ENCODE measurements around the gene C6orf120.

Gene C6orf120

DNA sequence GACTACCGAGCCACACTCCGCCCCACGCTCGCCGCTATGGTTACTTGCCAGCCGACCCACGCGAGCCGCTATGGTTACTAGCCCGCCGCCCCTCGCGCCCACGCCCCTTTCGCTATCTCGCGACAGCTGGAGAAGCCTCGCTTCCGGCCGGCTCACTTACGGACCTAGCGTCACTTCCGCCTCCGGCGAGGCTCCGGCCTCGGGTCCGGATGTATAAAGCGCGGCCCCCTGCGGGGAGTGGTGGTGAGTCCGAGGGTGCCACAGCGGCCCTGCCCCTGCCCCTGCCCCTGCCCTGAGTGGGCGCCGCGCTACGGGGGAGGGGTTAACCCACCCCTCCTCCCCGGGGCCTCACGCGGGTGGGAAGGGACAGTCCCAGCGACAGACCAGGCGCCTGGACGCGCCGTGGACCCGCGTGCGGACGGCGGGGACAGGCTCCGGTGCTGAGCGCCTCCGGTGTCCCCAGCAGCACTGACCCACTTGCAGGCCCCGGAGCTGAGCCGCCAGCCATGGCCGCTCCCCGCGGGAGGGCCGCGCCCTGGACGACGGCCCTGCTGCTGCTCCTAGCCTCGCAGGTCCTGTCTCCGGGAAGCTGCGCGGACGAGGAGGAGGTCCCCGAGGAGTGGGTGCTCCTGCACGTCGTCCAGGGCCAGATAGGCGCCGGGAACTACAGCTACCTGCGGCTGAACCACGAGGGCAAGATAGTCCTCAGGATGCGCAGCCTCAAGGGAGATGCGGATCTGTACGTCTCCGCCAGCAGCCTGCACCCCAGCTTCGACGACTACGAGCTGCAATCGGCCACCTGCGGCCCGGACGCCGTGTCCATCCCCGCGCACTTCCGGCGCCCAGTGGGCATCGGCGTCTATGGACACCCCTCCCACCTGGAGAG is at the start of gene C6orf120, which contains the start of gene WDR27:
C6orf120 (plus strand) TSS at position 173 of the 886 bp plus-strand sequence; CDS start at position 507, 334 bp downstream.
WDR27 (minus strand) TSS at position 76 of the 886 bp plus-strand sequence. CDS start 13,024 bp downstream, outside the sequence.
- H3K27me3 ChIP-seq (ENCODE audit: control insufficient read depth, insufficient read depth, low read length) = no peaks in the 10 kb centered on the region
- peak within 1 kb of the TSS; percentile 94 for H3K27ac ChIP-seq (ENCODE audit: low read depth, low read length)
- H3K4me1 ChIP-seq (ENCODE audit: control insufficient read depth, insufficient read depth, low read length) = peaks cover 30% of the 10 kb centered on the region
- peak within 1 kb of the TSS; percentile 100 for H3K4me3 ChIP-seq (ENCODE audit: low read depth, low read length)
- peaks cover 47% of the 10 kb centered on the region for H3K36me3 ChIP-seq (ENCODE audit: control insufficient read depth, insufficient read depth, low read length)
- H3K9ac ChIP-seq (ENCODE audit: low read depth, low read length) = peak within 1 kb of the TSS; percentile 92
- no peaks in the 10 kb centered on the region for H3K9me3 ChIP-seq (ENCODE audit: control insufficient read depth, insufficient read depth, low read length)

DNA sequence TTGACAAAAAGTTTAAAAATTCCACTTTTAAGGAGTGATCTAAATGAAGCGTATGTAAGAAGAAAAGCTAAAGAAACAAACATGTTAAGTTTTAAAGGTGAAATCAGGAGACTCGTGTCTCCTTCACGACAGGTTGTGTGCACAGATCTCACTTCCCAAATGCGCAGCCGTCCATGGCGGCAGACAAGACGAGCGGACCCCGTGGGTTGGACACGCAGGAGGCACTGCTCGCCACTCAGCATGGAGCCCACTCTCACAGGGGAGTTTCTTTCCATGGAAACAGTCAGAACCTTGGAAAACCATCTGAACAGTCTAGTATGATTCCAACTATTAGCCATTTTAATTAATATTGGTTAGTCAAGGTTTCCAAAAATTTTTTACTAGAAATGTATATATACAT is 49.0 kb upstream of the C6orf120 start:
- no peak overlapping the region for H3K27ac ChIP-seq (ENCODE audit: low read depth, low read length)

DNA sequence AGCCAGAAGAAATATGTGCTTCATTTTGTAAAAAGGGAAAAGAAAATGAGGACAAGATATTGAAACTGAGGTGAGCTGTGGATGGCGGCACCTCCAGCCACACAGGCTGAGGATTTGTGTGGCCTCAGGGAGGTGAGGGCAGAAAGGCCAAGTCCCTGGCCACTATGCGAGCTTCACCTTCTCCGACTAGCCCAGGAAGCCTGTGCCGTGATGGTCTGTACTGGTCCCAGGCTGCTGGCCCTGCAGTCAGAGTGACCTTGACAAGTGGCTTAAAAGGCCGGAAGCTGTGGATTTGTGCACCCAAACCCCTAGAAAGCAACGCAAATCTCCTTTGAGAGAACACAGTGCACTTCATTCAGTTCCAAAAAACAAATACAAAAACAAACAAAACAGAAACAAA is 48.2 kb upstream of the C6orf120 start:
- Histone ChIP-seq H3K9me3 (ENCODE audit: control insufficient read depth, insufficient read depth, low read length) (no peaks in the 10 kb centered on the region), H3K27ac (ENCODE audit: low read depth, low read length) (no peak overlapping the region), H3K36me3 (ENCODE audit: control insufficient read depth, insufficient read depth, low read length) (peaks cover 40% of the 10 kb centered on the region), H3K4me3 (ENCODE audit: low read depth, low read length) (no peak overlapping the region), H3K4me1 (ENCODE audit: control insufficient read depth, insufficient read depth, low read length) (no peaks in the 10 kb centered on the region), H3K9ac (ENCODE audit: low read depth, low read length) (no peak overlapping the region), H3K27me3 (ENCODE audit: control insufficient read depth, insufficient read depth, low read length) (no peaks in the 10 kb centered on the region)

More for the DNA sequence above, 49.0 kb upstream of the C6orf120 start:
- H3K4me1 ChIP-seq (ENCODE audit: control insufficient read depth, insufficient read depth, low read length) = no peaks in the 10 kb centered on the region
- H3K9ac ChIP-seq (ENCODE audit: low read depth, low read length) = no peak overlapping the region
- no peaks in the 10 kb centered on the region for H3K27me3 ChIP-seq (ENCODE audit: control insufficient read depth, insufficient read depth, low read length)
- H3K36me3 ChIP-seq (ENCODE audit: control insufficient read depth, insufficient read depth, low read length) = peaks cover 34% of the 10 kb centered on the region
- H3K9me3 ChIP-seq (ENCODE audit: control insufficient read depth, insufficient read depth, low read length) = no peaks in the 10 kb centered on the region
- no peak overlapping the region for H3K4me3 ChIP-seq (ENCODE audit: low read depth, low read length)

DNA sequence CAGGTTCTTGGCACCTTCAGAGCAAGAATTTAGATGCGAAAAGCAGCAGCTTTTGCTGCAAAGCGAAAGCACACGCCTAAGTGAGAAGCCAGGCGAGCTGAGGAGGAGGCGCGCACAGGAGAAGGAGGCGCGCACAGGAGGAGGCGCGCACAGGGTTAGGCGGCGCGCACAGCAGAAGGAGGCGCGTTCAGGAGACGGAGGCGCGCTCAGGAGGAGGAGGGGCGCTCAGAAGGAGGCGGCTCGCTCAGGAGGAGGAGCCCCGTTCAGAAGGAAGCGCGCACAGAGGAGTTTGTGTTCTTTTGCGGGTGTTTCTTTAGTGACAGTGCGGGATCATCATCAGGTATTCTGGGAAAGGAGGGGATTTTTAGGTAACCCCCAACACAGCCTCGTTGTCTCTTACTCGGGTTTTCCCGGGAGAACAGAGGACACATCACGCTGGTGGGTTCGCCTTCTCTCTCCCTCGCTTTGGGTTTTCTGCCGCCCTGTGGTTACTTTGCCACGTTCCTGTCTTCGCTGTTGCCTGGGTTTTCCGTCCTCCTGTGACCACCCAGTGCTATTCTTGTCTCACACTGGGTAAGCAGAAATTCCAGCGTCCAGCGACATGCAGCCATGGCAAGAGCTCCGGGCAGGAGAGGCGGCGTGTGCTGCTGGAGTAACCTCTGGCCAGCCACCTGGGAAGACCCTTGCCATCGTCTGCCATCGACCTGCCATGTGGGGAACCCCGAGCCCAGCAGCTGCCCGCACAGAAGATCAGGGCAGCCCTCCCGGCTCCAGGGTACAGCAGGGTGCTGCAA is 47.1 kb upstream of the C6orf120 start:
- H3K4me3 ChIP-seq (ENCODE audit: low read depth, low read length) = peak overlapping the region; percentile 67
- no peak overlapping the region; the same call in 1 of the 2 replicates for H3K9ac ChIP-seq (ENCODE audit: low read depth, low read length)
- H3K9me3 ChIP-seq (ENCODE audit: control insufficient read depth, insufficient read depth, low read length) = no peaks in the 10 kb centered on the region
- peaks cover 48% of the 10 kb centered on the region for H3K36me3 ChIP-seq (ENCODE audit: control insufficient read depth, insufficient read depth, low read length)
- no peaks in the 10 kb centered on the region for H3K27me3 ChIP-seq (ENCODE audit: control insufficient read depth, insufficient read depth, low read length)
- peak overlapping the region; percentile 52 for H3K27ac ChIP-seq (ENCODE audit: low read depth, low read length)
- no peaks in the 10 kb centered on the region for H3K4me1 ChIP-seq (ENCODE audit: control insufficient read depth, insufficient read depth, low read length)

DNA sequence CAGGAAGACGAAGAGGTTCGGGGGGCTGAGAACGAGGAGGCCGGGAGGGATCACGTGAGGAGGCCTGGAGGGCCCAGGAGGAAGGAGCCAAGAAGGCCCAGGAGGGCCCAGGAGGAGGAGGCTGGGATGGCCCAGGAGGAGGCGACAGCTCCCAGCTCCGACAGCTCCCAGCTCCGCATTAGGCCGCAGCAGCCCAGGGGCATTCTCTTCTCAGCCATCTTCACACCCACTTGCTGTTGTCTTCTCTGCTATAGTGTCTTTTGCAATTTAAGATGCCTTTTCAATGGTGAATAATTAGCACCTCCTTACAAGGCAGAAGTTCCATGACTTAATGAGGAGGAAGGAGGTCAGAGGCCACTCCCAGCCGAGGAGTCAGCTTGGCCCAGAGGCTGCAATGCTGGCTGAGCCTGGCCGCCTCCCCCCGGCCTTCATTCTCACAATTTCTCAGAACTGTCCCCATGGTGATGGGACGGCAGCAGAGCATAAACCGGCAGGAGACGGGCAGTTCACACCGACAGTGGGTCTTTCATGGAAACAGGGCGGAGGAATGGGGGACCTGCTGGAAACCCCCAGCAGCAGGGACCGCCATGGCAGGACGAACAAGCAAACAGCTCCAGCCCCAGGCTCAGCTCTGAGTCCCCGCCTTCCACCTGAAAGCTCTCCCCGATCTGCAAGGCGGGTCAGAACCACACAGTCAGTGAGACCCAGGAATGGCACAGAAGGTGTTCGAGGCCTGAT is 45.2 kb upstream of the C6orf120 start:
- H3K27me3 ChIP-seq (ENCODE audit: control insufficient read depth, insufficient read depth, low read length) = no peaks in the 10 kb centered on the region
- no peaks in the 10 kb centered on the region for H3K4me1 ChIP-seq (ENCODE audit: control insufficient read depth, insufficient read depth, low read length)
- peaks cover 59% of the 10 kb centered on the region for H3K36me3 ChIP-seq (ENCODE audit: control insufficient read depth, insufficient read depth, low read length)
- no peaks in the 10 kb centered on the region for H3K9me3 ChIP-seq (ENCODE audit: control insufficient read depth, insufficient read depth, low read length)
- H3K9ac ChIP-seq (ENCODE audit: low read depth, low read length) = no peak overlapping the region
- H3K4me3 ChIP-seq (ENCODE audit: low read depth, low read length) = no peak overlapping the region
- no peak overlapping the region for H3K27ac ChIP-seq (ENCODE audit: low read depth, low read length)

DNA sequence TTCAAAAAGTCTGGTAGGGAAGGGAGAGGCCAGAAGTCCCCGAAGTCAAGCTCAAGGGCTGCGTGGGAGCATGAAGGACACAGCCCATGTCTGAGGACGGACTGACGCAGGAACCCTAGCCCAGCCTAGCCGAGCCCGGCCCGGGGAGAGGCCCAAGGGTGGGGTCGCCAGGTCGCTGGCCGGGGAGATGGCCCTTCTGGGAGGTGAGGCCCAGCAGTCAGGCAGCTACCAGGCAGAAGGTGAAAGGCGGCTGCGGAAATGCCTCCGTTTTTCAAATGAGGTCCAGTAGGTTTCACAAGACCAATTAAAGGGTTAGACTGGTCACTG is 44.7 kb upstream of the C6orf120 start:
- Histone ChIP-seq H3K4me1 (ENCODE audit: control insufficient read depth, insufficient read depth, low read length) (no peaks in the 10 kb centered on the region), H3K36me3 (ENCODE audit: control insufficient read depth, insufficient read depth, low read length) (peaks cover 60% of the 10 kb centered on the region), H3K9ac (ENCODE audit: low read depth, low read length) (no peak overlapping the region)

DNA sequence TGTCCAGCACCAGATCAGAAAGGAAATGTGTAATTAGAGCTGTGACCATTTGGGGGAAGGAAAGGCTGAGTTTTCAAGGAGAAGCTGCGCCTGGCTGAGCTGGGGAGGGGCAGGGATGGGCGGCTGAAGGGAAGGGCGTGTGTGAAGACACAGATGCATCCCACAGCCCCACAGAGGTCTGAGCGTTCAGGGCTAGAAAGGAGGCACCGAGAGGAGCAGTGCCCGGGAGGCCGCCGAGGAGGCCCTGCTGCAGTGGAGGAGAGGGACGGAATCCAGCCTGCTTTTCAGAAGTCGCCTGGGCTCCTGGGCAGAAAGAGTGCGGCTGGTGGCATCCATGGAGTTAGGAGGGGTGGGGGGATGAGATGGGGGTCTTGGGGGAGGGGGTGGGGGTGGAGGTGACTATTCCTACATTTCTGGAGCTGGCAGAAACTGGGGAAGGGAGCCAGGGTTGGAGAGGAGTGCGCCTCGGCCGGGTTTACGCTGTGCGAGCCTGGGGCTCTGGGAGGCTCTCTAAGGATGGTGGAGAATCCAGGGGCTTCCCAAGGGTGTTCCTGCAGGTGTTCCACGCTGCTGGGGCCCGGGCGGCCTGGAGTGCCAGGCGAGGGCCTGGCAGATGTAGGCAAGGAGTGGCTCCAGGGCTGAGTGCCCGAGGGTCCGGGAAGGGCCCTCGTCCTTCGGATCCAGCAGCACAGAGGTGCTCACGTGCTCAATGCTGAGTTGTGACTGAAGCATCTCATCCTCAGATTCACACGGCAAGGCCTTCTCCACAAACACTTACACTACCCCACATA is 41.9 kb upstream of the C6orf120 start:
- H3K36me3 ChIP-seq (ENCODE audit: control insufficient read depth, insufficient read depth, low read length) = peaks cover 84% of the 10 kb centered on the region

More for the DNA sequence above, 44.7 kb upstream of the C6orf120 start:
- Histone ChIP-seq H3K4me3 (ENCODE audit: low read depth, low read length) (no peak overlapping the region), H3K9me3 (ENCODE audit: control insufficient read depth, insufficient read depth, low read length) (no peaks in the 10 kb centered on the region), H3K27me3 (ENCODE audit: control insufficient read depth, insufficient read depth, low read length) (no peaks in the 10 kb centered on the region), H3K27ac (ENCODE audit: low read depth, low read length) (no peak overlapping the region)

DNA sequence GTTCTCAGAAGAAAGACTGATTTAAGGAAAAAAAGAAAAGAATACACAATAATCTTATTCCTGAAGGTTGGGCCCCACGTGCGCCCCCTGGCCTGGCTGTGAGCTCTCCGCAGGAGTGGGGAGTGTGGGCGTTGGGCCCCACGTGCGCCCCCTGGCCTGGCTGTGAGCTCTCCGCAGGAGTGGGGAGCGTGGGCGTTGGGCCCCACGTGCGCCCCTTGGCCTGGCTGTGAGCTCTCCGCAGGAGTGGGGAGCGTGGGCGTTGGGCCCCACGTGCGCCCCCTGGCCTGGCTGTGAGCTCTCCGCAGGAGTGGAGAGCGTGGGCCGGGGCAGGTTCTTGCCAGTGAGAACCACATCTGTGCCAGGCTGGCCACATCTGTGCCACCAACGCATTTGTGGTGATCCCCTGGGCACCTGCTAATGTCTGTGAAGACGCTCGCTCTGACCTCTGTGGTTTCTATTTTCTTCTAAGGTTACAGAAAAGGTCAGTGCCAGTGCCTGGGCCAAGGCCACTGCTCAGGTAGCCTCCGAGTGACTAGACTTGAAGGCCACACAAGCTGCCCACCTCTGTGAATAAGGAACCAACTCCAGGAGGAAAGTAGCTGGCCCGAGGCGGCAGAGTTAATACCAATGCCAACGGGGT is 41.1 kb upstream of the C6orf120 start:
- Histone ChIP-seq H3K9me3 (ENCODE audit: control insufficient read depth, insufficient read depth, low read length) (no peaks in the 10 kb centered on the region), H3K36me3 (ENCODE audit: control insufficient read depth, insufficient read depth, low read length) (peaks cover 91% of the 10 kb centered on the region), H3K9ac (ENCODE audit: low read depth, low read length) (no peak overlapping the region), H3K27me3 (ENCODE audit: control insufficient read depth, insufficient read depth, low read length) (no peaks in the 10 kb centered on the region), H3K27ac (ENCODE audit: low read depth, low read length) (no peak overlapping the region), H3K4me1 (ENCODE audit: control insufficient read depth, insufficient read depth, low read length) (no peaks in the 10 kb centered on the region), H3K4me3 (ENCODE audit: low read depth, low read length) (no peak overlapping the region)

More for the DNA sequence above, 41.9 kb upstream of the C6orf120 start:
- H3K9ac ChIP-seq (ENCODE audit: low read depth, low read length) = no peak overlapping the region
- H3K9me3 ChIP-seq (ENCODE audit: control insufficient read depth, insufficient read depth, low read length) = no peaks in the 10 kb centered on the region
- no peak overlapping the region for H3K27ac ChIP-seq (ENCODE audit: low read depth, low read length)
- H3K27me3 ChIP-seq (ENCODE audit: control insufficient read depth, insufficient read depth, low read length) = no peaks in the 10 kb centered on the region
- H3K4me1 ChIP-seq (ENCODE audit: control insufficient read depth, insufficient read depth, low read length) = no peaks in the 10 kb centered on the region
- H3K4me3 ChIP-seq (ENCODE audit: low read depth, low read length) = no peak overlapping the region

DNA sequence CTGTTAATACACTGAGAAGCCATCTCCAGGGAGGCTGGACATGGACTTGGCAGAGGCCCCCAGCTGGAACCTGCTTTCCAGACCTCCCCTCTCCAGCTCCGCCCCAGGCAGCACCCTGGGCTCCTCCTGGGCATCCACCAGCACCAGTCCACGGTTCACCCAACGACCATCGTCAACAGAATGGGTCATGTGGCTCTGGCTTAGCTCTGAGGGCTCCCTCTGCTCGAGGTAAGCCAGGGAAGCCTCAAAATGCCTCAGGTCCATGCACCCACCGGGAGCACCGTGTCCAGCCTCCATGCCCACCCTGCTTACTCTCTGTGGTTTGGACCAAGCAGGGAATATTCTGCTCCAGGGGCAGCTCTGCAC is 40.6 kb upstream of the C6orf120 start:
- H3K9me3 ChIP-seq (ENCODE audit: control insufficient read depth, insufficient read depth, low read length) = no peaks in the 10 kb centered on the region
- H3K4me3 ChIP-seq (ENCODE audit: low read depth, low read length) = no peak overlapping the region
- no peak overlapping the region for H3K9ac ChIP-seq (ENCODE audit: low read depth, low read length)
- no peaks in the 10 kb centered on the region for H3K27me3 ChIP-seq (ENCODE audit: control insufficient read depth, insufficient read depth, low read length)
- no peak overlapping the region for H3K27ac ChIP-seq (ENCODE audit: low read depth, low read length)
- H3K4me1 ChIP-seq (ENCODE audit: control insufficient read depth, insufficient read depth, low read length) = no peaks in the 10 kb centered on the region
- peaks cover 91% of the 10 kb centered on the region for H3K36me3 ChIP-seq (ENCODE audit: control insufficient read depth, insufficient read depth, low read length)

DNA sequence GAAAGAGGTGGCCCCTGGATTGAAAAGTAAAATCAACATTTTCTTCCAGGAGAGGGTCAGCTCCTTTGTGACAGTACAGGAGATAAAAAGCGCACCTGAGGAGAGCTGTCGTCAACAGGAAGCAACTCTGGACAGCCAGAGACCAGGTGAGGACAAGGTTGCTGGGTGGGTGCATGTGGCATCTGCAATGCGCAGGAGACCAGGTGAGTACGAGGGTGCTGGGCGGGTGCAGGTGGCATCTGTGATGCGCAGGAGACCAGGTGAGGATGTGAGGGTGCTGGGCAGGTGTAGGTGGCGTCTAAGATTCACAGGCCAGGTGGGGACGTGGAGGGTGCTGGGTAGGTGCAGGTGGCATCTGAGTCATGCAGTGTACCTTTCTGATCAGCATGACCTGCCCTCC is 38.5 kb upstream of the C6orf120 start:
- H3K36me3 ChIP-seq (ENCODE audit: control insufficient read depth, insufficient read depth, low read length) = peaks cover 88% of the 10 kb centered on the region
- no peak overlapping the region for H3K4me3 ChIP-seq (ENCODE audit: low read depth, low read length)
- no peaks in the 10 kb centered on the region for H3K4me1 ChIP-seq (ENCODE audit: control insufficient read depth, insufficient read depth, low read length)
- H3K9ac ChIP-seq (ENCODE audit: low read depth, low read length) = no peak overlapping the region
- no peaks in the 10 kb centered on the region for H3K27me3 ChIP-seq (ENCODE audit: control insufficient read depth, insufficient read depth, low read length)
- no peaks in the 10 kb centered on the region for H3K9me3 ChIP-seq (ENCODE audit: control insufficient read depth, insufficient read depth, low read length)
- no peak overlapping the region for H3K27ac ChIP-seq (ENCODE audit: low read depth, low read length)
